Coronary artery (tissue), 2 donors: ENCODE data around the gene TPM2.

Experiments
- DNase-seq: peaks from one replicate; pipeline ENCODE4 v3.0.0-alpha.2; 2017; ENCODE audit warnings: low spot score
- H3K27ac ChIP-seq, 2 donors: fragments of 200-600 bp; sonication (generic); one replicate each; pipeline ENCODE4 v1.5.1; 2016 to 2019
- H3K4me3 ChIP-seq: fragments of 200-600 bp; sonication (generic); 2 replicates; pipeline ENCODE4 v1.5.1; 2016; ENCODE audit warnings: mild to moderate bottlenecking, moderate library complexity
- TF ChIP-seq, protein P1 (sequence below): fragments of 200-600 bp; sonication (generic); IDR thresholded peaks from one replicate; pipeline ENCODE4 v1.5.1; 2019; ENCODE audit warnings: antibody characterized with exemption

The TPM2 gene

DNA sequence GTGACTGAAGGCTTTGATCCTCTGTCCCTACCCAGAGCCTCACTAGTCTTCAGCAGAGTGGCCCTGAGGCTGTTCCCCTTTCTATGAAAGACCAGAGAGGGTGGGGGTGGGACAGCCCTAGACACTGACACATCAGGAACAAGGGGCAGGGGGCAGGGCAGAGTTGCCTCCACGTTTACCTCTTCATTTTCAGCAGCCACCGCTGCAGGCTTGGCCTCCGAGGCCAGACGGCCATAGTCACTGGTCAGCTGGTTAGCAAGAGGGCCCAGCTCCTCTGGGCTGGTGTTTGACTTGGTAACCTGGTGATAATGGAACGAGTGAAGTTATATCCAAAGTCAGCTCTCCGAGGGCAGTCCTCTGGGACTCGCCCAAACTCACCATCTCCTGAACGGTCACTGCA, 15.6 kb upstream of the TPM2 start:
- DNase-seq = no peak

DNA sequence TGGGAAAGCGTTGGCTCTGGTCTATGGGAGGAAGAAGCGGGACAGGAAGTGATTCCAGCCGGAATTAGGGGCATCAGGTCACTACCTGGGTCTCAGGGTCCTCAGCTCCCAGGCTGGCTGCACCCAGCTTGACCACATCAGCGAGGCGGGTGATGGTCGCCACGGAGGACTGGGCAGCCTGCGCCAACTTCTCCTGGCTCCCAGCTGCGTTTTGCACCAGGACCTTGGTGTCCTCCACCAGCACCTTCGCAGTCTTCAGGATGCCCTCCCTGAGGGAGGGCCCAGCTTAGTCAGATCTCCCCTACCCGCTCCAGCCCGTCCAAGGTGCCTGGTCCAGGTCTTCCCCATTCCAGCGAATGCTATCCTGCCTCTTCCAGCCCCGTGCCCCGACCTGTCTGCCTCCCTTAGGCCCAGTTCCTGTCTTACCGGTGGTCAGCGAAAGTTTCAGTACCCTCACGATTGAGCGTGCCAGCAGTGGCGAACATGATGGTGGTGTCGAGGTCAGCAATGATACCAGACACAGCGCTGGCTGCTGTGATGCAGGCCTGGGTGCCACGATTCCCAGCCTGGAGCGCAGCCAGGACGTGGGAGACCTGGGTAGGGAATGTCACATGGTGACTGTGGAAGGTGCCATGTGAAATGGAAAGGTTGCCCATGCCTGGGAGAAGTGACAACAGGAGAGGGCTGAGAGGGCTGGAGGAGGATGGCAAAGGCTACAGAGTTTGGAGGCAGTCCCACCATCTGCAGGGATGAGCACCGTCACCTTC, 14.4 kb upstream of the TPM2 start:
- Histone ChIP-seq H3K4me3 (no peak overlapping the region), H3K27ac (peak overlapping the region in 1 of 2 donors; percentile 46)
- TF ChIP-seq, protein P1, sequence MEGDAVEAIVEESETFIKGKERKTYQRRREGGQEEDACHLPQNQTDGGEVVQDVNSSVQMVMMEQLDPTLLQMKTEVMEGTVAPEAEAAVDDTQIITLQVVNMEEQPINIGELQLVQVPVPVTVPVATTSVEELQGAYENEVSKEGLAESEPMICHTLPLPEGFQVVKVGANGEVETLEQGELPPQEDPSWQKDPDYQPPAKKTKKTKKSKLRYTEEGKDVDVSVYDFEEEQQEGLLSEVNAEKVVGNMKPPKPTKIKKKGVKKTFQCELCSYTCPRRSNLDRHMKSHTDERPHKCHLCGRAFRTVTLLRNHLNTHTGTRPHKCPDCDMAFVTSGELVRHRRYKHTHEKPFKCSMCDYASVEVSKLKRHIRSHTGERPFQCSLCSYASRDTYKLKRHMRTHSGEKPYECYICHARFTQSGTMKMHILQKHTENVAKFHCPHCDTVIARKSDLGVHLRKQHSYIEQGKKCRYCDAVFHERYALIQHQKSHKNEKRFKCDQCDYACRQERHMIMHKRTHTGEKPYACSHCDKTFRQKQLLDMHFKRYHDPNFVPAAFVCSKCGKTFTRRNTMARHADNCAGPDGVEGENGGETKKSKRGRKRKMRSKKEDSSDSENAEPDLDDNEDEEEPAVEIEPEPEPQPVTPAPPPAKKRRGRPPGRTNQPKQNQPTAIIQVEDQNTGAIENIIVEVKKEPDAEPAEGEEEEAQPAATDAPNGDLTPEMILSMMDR = no peak
- DNase-seq = no peak

More for the DNA sequence above, 15.6 kb upstream of the TPM2 start:
- TF ChIP-seq, protein P1 = no peak
- Histone ChIP-seq H3K27ac (peak overlapping the region in 1 of 2 donors; percentile 46), H3K4me3 (no peak overlapping the region)

DNA sequence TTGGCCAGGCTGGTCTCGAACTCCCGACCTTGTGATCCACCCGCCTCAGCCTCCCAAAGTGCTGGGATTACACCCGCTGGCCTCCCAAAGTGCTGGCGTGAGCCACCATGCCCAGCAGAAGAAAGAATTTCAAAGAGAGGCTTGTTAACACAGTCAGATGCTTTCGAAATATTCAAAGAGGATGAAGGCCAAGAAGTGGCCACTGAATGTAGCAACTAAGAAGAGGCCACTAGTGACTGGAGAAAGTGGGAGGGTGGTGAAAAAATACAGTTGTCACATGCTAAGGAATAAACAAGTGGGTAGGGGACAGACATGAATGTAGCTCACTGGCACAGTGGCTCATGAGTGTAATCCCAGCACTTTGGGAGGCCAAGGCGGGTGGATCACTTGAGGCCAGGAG, 13.0 kb upstream of the TPM2 start:
- TF ChIP-seq, protein P1 = no peak

DNA sequence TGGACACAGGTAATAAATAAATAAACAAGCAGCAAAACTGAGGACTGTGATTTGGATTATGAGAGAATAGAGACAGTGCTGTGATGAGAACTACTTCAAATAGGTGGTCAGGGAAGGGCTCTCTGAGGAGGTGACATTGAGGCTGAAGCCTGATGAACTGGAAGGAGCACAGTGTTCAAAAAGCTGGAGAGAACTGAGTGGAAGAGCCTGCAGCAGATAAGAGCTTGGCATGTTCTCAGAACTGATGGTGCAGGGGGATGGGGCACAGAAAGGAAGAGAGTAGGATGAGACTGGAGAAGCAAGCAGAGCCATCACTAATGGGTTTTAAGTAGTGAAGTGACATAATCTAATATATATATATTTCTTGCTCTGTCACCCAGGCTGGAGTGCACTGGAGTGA, 11.2 kb upstream of the TPM2 start:
- Histone ChIP-seq H3K4me3 (no peak overlapping the region), H3K27ac (peak overlapping the region; percentile 3 to 96)
- no peak for DNase-seq
- TF ChIP-seq, protein P1 = no peak

More for the DNA sequence above, 13.0 kb upstream of the TPM2 start:
- peak overlapping the region; percentile 3 for H3K27ac ChIP-seq
- H3K4me3 ChIP-seq = no peak overlapping the region
- DNase-seq = no peak

DNA sequence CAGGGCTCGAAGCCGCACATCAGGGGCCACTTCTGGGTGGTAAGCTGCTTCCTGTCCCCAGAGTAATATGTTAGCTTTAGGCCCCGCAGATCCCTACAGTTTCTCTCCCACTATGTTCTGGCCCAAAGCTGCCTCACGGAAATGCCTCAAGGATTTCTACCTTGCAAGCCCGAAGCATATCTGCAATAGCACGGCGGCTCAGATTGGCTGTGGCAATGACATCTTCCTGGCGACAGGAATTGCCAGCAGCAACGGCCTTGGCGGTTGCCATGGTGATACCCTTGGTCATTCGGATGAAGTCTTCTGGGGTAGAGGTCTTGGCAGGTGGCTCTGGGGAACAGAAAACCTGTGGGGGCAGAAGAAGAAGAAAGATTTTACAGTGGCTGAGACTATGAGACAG, 10.3 kb upstream of the TPM2 start:
- Histone ChIP-seq H3K27ac (peak overlapping the region; percentile 96), H3K4me3 (no peak overlapping the region)
- no peak for DNase-seq
- TF ChIP-seq, protein P1 = no peak

DNA sequence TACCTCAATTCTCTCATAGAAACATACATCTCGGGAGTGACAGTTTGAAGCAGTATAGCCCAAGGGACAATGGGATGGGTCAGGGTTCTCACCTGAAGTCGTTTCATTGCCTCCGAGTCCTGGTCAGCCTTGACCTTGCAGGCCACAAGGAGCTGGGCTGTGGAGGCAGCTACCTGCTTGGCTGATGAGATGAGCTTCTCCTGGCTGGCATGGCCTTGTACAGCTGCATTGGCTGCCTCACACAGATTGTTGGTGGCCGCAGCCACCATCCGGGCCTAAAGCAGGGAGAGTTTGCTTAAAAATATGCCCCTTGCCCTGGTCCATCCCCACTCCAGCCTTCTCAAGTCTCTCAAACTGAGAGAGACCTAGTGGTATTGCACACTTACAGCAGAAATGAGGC, 8.5 kb upstream of the TPM2 start:
- H3K4me3 ChIP-seq = no peak overlapping the region
- H3K27ac ChIP-seq = peak overlapping the region; percentile 96
- no peak for DNase-seq
- TF ChIP-seq, protein P1 = no peak

DNA sequence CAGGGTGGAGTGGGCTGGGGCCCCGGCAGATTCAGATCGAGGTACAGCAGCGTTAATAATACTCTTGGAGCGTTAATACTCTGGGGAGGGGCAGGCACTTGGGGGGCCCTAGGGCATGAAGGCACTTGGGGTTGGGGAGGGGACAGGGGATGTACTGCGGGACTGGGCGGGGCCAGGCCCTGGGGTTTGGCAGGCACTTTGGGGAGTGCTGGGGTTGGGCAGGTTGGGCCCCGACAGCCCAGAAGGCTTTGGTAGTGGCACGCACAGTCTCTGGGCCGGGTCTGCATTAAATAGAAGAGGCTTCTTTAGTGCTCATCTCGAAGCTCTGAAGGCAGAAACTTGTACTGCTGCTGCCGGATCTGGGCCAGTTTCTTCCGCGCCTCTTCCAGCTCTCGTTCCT, 7.8 kb upstream of the TPM2 start:
- TF ChIP-seq, protein P1 = no peak
- no peak for DNase-seq
- H3K27ac ChIP-seq = peak overlapping the region; percentile 96
- H3K4me3 ChIP-seq = no peak overlapping the region
